GM19025 (cell line): Measurements from ENCODE around the gene FANK1.
"Not testable (repeated sequence)": the region's sequence is repeated elsewhere in the genome, so short reads cannot be mapped to it uniquely, and the experiment has no call there.

Experiments used
- ATAC-seq: cut with Tn5 transposase; IDR thresholded peaks from one replicate; pipeline ENCODE4 v1.9.1; 2021; ENCODE audit warnings: mild to moderate bottlenecking, low read depth, moderate library complexity; ENCODE audit not compliant: unreplicated experiment

FANK1 gene

DNA sequence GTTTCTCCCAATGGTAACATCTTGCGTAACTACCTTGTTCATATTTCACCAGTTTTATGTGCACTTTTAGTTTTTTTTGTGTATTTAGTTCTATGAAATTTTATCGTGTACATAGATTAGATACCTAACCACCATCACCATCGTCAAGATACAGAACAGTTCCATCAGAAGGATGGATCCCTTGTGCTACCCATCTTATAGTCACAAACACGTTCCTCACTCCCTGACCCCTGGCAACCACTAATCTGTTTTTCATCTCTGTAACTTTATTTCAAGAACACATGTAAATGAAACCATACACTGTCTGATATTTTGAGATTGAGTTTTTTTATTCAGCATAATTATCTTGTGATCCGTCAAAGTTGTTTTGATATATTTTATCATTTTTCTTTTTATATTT, 29.9 kb downstream of the FANK1 start:
- no peak for ATAC-seq

DNA sequence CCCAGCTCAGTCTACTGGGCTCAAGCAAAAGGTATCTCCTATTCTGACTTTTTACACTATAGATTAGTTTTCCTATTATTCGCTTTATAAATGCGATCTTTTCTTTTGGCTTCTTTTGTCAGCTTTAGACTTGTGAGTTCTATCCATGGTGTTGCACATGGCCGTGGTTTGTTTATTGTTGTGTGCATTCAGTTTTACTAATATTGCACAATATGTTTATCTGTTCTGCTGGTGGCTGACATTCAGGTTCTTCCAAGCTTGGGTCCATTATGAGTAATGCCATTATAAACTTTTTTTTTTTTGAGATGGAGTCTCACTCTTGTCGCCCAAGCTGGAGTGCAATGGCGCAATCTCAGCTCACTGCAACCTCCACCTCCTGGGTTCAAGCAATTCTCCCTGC, 30.9 kb downstream of the FANK1 start:
- ATAC-seq, result not testable (repeated sequence)

DNA sequence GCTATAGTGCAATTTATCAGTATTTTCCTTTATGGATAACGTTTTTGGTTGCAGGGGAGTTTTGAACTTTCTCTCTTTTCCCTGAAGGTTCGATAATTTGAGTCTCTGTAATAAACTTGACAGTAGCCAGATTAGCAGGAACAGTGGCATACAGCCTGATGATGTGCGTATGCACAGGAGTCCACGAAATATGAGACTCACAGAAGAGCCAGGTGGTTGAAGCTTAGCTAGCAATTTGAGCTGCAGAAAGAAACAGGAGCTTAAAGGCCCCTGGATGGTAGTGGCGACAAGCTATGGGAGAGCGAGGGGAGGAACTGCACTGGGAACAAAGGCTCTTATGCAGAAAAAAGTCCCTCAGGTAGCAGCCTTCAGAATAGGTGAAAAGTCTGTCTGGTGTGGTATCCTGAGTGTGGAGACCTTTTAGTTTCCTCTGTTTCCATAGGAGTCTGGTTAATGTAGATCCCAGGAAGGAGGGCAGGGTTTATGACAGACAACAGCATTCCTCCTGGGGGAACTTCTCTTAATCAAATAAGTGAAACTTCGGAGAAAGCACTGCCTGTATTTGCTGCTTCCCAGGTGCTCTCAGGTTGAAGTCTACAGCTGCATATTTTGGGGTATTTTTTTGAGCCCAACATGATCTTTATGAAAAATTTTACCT, 32.7 kb downstream of the FANK1 start:
- no peak for ATAC-seq

DNA sequence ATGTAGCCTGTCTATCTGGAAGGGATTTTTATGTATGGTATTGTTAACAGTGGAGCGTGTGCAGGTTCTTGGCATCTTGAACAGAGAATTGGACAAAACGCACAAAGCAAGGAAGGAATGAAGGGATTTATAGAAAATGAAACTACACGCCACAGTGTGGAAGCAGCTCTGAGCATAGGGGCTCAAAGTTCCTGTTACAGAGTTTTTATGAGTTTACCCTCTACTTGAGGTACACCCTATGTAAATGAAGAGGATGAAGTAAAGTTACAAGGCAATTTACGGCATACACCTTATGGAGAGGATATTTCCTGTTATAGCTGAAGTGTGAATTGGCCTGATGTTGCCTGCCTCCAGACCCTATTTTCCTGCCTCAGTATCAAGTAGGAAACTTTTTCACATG, 33.3 kb downstream of the FANK1 start:
- ATAC-seq, result no peak

DNA sequence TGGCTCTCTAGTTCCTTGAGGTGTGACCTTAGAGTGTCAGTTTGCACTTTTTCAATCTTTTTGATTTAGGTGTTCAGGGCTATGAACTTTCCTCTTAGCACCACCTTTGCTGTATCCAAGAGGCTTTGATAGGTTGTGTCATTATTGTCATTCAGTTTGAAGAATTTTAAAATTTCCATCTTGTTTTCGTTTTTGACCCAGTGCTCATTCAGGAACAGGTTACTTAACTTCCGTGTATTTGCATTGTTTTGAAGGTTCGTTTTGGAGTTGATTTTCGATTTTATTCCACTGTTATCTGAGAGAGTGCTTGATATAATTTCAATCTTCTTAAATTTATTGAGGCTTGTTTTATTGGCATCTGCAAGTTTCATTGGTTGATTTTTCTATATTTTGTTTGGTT, 37.3 kb downstream of the FANK1 start:
- no peak for ATAC-seq

DNA sequence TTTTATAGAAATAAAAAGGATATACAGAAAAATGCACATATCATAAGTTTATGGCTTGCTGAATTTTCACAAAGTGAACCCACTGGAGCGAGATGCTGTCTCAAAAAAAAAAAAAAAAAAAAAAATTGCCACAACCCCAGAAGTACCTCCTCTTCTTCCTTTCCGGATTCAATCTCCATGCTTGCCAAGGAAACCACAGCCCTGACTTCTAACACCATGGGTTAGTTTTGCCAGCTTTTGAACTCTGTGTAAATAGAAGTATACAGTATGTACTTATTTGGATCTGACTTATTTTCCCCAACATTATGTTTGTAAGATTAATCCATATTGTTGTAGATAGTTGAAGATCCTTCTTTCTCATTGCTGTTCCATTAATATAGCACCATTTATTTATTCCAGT, 40.0 kb downstream of the FANK1 start:
- no peak for ATAC-seq

DNA sequence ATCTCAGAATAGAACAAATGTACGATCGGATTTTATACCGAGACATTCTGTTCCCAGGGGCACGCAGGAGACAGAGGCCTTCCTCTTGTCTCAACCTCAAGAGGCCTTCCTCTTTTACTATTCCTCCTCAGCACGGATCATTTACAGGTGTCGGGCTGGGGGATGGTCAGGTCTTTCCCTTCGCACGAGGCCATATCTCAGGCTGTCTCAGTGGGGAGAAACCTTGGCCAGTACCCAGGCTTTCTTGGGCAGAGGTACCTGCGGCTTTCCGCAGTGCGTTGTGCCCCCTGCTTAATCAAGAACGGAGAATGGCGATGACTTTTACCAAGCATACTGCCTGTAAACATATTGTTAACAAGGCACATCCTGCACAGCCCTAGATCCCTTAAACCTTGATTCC, 44.2 kb downstream of the FANK1 start:
- ATAC-seq, result no peak

DNA sequence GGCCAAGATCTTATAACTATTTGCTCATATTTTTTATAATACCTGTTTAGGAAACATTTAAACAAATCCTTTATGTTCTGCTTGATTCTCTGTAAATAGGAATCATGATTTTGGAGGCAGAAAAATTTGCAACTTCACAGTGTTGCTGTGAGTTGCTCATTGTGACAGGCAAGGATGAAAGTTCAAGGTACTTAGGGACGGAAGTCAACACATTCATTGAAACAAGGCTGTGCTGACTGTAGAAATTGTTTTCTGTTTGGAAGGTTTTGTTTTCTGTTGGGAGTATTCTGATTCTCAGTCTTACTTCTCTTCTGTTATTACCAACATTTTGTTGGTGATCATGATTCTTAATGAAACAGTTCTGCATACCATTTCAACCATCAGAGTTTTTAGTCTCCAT, 54.9 kb downstream of the FANK1 start:
- ATAC-seq, result no peak

DNA sequence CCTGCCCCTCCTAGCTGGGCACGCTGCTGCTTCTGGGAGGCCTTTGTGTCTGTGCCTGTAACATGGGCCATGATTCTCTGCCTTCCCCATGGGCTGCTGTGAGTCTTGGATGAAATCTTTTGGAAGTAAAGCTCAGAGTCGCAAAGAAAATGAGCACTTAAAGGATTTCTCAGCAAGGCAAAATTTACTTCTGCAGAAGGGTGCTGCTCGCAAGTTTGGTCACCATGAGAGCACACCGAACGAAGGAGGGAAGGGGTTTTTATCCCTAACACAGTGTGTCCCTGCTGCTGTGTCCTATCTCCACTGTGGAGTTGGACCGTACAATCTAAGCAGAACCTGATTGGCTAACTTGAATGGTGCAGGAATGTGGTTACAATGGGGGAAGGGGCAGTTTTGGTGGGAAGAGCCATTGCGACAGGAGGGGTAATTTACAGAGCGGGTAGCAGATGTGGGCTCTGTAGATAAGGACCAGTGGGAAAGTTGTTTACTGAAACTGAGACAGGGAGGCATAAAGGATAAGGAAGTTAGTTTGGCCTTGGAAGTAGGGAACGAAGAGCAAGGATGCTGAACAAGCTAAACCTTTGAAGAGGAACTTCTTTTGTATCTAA, 57.5 kb downstream of the FANK1 start:
- no peak for ATAC-seq

DNA sequence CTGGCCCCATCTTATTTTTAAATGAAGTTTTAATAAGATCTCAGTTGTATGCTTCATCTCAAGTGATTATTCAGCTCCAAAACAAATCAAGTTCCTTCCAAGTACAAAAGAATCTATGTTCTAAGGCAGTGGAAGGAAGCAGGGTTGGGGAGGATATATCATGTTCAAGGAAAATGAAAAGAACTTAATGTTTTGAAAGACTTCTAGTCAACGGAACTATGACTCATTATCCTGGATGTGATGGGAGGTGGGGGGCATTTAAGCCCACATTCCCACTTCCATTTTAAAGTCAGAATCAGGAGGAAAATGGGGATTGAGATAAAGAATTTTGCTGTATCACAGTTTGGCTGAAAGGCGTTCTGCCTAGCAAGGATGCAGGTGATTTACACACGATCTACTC, 59.4 kb downstream of the FANK1 start:
- ATAC-seq, result no peak

DNA sequence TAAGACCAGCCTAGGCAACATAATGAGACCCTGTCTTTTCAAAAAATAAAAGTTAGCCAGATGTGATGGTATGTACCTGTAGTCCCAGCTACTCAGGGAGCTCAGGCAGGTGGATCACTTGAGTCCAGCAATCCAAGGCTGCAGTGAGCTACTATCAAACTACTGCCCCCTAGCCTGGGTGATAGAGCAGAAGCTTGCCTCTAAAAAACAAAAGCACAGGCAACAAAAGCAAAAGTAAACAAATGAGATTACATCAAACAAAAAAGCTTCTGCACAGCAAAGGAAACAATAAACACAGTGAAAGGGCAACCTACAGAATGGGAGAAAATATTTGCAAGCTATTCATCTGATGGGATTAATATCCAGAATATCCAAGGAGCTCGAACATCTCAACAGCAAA, 65.4 kb downstream of the FANK1 start:
- no peak for ATAC-seq

DNA sequence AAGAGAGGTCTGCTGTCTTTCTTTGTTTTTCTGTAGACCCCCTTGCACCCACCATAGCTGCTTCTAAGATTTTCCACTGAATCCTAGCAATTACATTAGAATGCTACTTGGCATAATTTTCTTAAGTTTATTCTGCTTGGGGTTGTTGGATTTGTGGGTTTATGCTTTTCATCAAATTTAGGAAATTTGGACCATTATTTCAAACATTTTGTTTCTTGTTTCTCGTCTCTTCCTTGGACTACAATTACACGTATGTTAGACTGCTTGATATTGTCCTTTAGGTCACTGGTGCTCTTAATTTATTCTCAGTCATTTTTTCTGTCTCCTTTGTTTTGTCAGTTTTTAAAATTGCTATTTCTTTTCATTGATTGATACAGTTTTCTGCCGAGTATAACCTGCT, 65.8 kb downstream of the FANK1 start:
- no peak for ATAC-seq

DNA sequence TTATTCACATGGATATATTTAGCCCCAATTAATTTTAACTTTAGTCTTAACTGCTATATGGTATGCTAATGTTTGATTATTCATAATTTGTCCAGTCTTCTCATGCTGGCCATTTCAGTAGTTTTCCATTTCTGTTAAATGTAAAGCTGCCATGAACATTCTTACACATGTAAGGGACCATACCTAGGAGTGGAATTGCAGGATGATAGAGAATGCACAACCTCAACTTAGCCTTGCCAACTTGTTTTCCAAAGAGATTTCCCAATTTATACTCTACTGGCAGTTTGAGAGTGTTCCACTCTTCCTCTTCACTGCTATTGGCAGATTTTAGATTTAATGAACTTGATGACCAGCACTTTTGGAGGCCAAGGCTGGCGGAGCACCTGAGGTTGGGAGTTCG, 68.2 kb downstream of the FANK1 start:
- ATAC-seq, result no peak

DNA sequence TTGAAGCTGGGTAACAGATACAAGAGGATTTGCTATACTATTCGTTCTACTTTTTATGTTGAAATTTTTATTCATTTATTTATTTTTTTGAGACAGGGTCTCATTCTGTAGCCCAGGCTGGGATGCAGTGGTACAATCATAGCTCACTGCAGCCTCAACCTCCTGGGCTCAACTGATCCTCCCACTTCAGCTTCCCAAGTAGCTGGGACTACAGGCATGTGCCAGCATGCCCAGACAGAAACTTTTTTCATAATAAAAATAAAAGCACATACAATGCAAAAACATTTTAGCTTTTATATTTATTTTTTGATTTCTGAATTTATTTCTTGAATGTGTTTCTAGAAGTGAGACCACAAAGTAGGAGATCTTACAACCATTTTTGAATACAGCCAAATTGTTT, 71.2 kb downstream of the FANK1 start:
- ATAC-seq, result no peak

DNA sequence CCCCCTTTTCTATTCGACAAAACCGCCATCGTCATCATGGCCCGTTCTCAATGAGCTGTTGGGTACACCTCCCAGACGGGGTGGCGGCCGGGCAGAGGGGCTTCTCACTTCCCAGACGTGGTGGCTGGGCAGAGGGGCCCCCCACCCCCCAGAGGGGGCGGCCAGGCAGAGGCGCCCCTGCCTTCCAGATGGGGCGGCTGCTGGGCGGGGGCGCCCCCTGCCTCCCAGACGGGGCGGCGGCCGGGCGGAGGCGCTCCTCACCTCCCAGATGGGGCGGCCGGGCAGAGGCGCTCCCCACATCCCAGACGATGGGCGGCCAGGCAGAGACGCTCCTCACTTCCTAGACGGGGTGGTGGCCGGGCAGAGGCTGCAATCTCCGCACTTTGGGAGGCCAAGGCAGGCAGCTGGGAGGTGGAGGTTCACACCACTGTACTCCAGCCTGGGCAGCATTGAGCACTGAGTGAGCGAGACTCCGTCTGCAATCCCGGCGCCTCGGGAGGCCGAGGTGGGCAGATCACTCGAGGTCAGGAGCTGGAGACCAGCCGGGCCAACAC, 73.8 kb downstream of the FANK1 start:
- not testable (repeated sequence) for ATAC-seq

DNA sequence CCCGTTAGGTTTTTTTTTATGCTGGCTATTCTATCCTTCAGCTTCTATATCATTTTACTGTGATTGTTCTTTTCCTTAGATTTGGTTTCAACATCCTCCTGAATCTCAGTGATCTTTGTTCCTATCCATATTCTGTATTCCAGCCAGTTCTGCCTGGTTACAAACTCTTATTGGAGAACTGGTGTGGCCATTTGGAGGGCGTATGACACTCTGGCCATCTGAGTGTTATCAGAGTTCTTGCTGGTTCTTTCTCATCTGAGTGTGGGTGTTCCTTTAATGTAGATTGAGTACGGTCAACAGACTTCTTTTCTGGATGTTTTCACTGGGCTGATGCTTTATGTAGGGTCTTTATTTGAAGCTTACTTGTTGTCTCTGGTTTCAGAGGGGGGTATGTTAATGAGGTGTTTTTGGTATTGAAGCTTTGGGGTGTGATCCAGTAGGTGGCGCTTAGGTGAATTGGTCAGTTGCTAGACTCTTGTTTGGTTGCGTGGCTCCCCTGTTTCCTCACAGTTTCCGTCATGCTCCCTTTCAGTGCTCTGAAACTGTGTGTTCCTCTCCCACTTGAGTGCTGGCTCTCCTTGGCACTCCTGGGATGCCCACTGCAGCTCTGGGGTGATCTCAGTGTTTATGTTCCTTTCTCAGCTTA, 80.7 kb downstream of the FANK1 start:
- no peak for ATAC-seq

DNA sequence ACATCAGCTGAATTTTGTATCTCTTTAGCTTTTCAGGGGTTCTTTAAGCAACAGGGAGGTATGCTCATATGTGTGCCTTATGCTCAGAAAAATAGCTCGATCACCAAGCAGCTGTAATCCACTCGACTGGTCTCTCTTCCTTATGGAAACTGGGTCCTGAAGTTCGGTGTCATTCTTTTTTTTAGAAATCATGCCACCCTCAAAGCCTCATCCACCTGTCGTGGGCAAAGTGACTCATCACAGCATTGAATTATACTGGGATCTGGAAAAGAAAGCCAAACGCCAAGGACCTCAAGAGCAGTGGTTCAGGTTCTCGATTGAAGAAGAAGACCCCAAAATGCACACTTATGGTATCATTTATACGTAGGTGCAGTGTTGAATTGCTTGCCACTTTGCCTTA, 83.6 kb downstream of the FANK1 start:
- no peak for ATAC-seq

DNA sequence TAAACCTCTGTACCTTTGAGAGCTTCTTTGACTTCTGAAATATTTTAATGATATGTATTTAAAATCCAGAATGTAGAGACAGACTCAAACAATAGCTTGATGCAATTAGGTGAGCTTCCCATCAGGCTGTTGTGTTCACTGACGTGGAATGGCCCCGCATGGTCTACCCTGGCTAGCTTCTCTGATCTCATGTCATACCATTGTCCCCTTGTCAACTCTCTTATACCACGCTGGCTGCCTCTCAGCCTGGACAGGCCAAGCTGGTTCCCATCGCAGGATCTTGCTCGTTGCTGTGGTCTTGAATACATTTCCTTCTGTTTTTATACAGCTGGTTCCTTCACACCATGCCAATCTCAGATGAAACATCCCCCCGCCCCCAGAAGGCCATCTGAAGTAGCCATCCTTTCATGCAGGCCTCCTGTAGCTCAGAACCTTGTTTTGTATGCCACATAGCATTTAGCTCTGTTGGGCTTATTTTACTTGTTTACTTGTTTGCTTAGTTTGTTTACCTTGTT, 84.2 kb downstream of the FANK1 start:
- ATAC-seq, result no peak

DNA sequence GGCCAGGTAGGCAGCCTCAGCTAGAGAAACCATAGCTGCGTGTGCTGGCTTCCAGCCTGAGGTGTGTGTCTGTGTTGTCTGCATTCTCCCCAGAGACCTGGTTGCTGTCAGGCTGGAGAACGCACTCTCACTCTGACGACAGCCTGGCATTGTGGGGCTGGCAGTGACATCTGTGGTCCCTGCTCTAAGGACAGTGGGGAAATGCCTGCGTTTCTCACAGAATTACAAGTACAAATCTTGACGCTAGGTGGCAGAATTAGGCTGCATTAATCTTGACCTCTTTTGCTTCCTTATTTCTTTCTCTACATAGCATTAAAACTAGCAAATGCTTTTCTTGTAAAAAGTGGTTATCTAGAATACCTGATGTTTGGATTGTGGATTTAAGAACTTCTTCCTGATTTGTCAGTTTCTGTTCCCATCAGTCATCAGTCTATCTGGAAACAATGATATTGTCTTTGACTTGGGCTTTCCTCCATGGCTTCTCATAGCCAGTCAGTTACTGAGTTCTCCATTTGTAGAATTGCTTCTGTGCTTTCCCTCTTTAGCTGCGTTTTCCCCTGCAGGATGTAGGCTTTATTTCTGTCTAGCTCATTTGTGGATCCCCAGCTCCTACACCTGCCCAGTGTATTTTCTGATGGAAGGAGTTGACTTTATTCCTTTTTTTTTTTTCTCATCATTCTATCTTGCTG, 86.0 kb downstream of the FANK1 start:
- no peak for ATAC-seq

DNA sequence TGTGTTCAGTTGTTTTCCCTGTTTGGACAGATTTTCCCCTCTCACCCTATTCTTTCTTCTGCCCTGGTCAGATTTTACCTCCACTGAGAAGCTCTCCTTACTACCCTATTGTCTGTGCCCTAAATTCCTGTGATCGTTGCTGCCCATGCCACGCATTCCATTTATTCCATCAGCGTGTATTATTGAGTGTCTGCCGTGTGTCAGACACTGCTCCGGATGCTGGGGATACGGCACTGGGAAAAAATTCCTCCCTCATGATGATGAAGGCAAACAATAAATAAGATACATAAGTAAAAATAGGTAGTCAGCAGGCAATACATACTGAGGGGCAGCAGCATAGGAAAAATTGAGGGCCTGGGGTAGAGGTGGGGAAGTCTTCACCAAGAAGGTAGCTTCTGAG, 86.8 kb downstream of the FANK1 start:
- no peak for ATAC-seq

DNA sequence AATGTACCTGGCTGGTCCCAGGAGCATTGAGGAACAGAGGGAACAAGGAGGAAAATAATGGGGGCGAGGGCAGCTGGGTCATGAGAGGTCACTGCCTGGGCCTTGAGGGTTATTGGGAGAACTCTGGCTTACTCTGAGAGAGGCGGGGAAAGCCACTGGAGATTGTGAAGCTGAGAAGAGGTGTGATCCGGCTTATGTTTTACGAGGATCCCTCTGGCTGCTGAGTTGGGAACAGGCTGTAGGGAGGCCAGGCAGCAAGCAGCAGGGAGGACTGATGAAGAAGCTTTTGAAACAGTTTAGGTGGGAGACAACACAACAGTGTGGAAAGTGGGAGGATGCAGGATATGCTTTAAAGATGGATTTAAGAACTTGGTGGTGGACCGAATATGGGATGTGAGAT, 87.3 kb downstream of the FANK1 start:
- ATAC-seq, result no peak
